A673 (cell line): ENCODE measurements around the gene GABRG3.

Experiments used
- EZH2 ChIP-seq: fragments of 200-600 bp; sonication (generic); IDR thresholded peaks from 2 replicates; pipeline ENCODE4 v1.6.1; 2017; ENCODE audit warnings: borderline replicate concordance, low read depth, mild to moderate bottlenecking, mixed read lengths, antibody characterized with exemption, low read length; ENCODE audit not compliant: poor library complexity, severe bottlenecking
- TF ChIP-seq, protein P1 (sequence below): fragments of 300-800, 200-600 bp; sonication (generic); conservative IDR thresholded peaks from 2 replicates; pipeline ENCODE4 v1.5.1; 2017; ENCODE audit warnings: low read depth, mild to moderate bottlenecking, antibody characterized with exemption, low read length, moderate library complexity, mixed read lengths

DNA sequence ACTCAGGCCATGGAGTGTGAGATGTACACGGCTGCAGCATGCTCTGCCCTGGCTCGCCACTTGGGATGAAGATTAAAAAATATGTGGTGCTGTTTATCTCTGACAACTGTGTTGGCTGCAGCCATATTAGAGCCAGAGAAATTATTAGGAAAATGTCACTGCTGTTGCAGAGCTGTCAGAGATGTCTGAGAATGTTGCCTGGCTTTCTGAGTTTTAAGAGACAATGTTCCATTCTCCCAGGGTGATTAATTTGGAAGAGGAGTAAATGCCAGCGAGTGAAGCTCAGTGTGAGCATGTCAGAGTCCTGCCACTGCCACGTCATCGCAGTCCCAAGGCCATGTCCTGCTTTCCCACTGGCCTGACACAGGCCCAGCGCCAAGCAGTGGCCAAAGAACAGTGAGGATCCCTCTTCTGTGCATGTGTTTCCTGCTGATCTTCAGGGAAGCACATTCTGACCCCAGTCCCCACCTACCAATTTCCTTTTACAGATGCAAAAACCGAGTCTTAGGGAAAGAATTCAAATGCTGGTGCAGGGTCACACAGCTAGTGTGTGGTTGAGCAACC, 370.9 kb downstream of the GABRG3 start:
- TF ChIP-seq, protein P1, sequence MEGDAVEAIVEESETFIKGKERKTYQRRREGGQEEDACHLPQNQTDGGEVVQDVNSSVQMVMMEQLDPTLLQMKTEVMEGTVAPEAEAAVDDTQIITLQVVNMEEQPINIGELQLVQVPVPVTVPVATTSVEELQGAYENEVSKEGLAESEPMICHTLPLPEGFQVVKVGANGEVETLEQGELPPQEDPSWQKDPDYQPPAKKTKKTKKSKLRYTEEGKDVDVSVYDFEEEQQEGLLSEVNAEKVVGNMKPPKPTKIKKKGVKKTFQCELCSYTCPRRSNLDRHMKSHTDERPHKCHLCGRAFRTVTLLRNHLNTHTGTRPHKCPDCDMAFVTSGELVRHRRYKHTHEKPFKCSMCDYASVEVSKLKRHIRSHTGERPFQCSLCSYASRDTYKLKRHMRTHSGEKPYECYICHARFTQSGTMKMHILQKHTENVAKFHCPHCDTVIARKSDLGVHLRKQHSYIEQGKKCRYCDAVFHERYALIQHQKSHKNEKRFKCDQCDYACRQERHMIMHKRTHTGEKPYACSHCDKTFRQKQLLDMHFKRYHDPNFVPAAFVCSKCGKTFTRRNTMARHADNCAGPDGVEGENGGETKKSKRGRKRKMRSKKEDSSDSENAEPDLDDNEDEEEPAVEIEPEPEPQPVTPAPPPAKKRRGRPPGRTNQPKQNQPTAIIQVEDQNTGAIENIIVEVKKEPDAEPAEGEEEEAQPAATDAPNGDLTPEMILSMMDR = no peak
- TF ChIP-seq EZH2 = no peak
